ENCODE results near the gene AUTS2.

- no peak for TF ChIP-seq CTCF (IDR thresholded peaks at IDR 0.05)
- no peak for TF ChIP-seq POLR2A (IDR thresholded peaks at IDR 0.05)
Measured at GRCh38 chr7:69577221-69577620, 21.1 kb upstream of the AUTS2 start.

Data from thyroid gland (tissue), 4 donors.